HG02981 (cell line): Measurements from ENCODE around the gene SLCO4A1.
A peak's percentile ranks its signal among the peaks of the same experiment; 100 is the strongest.

ENCODE experiments used
- ATAC-seq: cut with Tn5 transposase; IDR thresholded peaks from one replicate; pipeline ENCODE4 v1.9.1; 2021; ENCODE audit warnings: mild to moderate bottlenecking, moderate library complexity; ENCODE audit not compliant: unreplicated experiment

The SLCO4A1 gene

GRCh38 chr20:62650551-62651284, 8.4 kb downstream of the SLCO4A1 start:
- no peak for ATAC-seq

- peak; percentile 65 for ATAC-seq
Observed at GRCh38 chr20:62651285-62652021, 9.2 kb downstream of the SLCO4A1 start.

- ATAC-seq, result peak; percentile 41
Observed at GRCh38 chr20:62652041-62652893, 10.0 kb downstream of the SLCO4A1 start.

GRCh38 chr20:62652894-62653305, 10.6 kb downstream of the SLCO4A1 start:
- no peak for ATAC-seq

- no peak for ATAC-seq
Observed at GRCh38 chr20:62653373-62653772, 11.1 kb downstream of the SLCO4A1 start.

GRCh38 chr20:62653951-62654685, 11.8 kb downstream of the SLCO4A1 start:
- no peak for ATAC-seq

- no peak for ATAC-seq
Observed at GRCh38 chr20:62655282-62656196, 13.2 kb downstream of the SLCO4A1 start.

- no peak for ATAC-seq
Observed at GRCh38 chr20:62656197-62656918, 14.1 kb downstream of the SLCO4A1 start.

GRCh38 chr20:62656919-62657588, 14.8 kb downstream of the SLCO4A1 start:
- no peak for ATAC-seq

- no peak for ATAC-seq
Observed at GRCh38 chr20:62657589-62657942, 15.3 kb downstream of the SLCO4A1 start.

- no peak for ATAC-seq
Observed at GRCh38 chr20:62657956-62658355, 15.7 kb downstream of the SLCO4A1 start.

GRCh38 chr20:62658593-62659178, 16.4 kb downstream of the SLCO4A1 start:
- no peak for ATAC-seq

- ATAC-seq, result no peak
Observed at GRCh38 chr20:62659488-62660239, 17.4 kb downstream of the SLCO4A1 start.

- ATAC-seq, result no peak
Observed at GRCh38 chr20:62660240-62660615, 17.9 kb downstream of the SLCO4A1 start.

- ATAC-seq, result no peak
Observed at GRCh38 chr20:62660768-62661167, 18.5 kb downstream of the SLCO4A1 start.

GRCh38 chr20:62661647-62662046, 19.3 kb downstream of the SLCO4A1 start:
- no peak for ATAC-seq

- ATAC-seq, result no peak
Observed at GRCh38 chr20:62662422-62662821, 20.1 kb downstream of the SLCO4A1 start.
